Esophagus squamous epithelium (tissue), 5 donors: ENCODE measurements around the gene C12orf57. TPM values are rescaled to one million over a fixed set of nuclear protein-coding genes. Genes with fewer than 3 reads are reported as not detected.
A peak's percentile ranks its signal among the peaks of the same experiment; 100 is the strongest.

Source experiments
- DNase-seq: peaks from one replicate; lab custom pipeline; 2025; lab: John Stamatoyannopoulos, UW
- H3K27ac ChIP-seq, 4 donors: fragments of 200-600 bp; sonication (generic); one replicate each; pipeline ENCODE4 v1.5.1; 2016 to 2019; ENCODE audit warnings: mild to moderate bottlenecking in 1 of 4
- H3K27me3 ChIP-seq, 4 donors: fragments of 200-600 bp; sonication (generic); 1 replicate in 3 of 4; 2 replicates in 1 of 4; pipeline versions ENCODE4 v1.5.1 to v1.6.0; 2017 to 2021; ENCODE audit warnings: antibody characterized with exemption in 1 of 4
- H3K36me3 ChIP-seq, 3 donors: fragments of 200-600 bp; sonication (generic); one replicate each; pipeline ENCODE4 v1.5.1; 2016 to 2019
- H3K4me1 ChIP-seq, 3 donors: fragments of 200-600 bp; sonication (generic); one replicate each; pipeline ENCODE4 v1.5.1; 2017 to 2019
- H3K4me3 ChIP-seq, 4 donors: fragments of 200-600 bp; sonication (generic); 1 replicate in 3 of 4; 2 replicates in 1 of 4; pipeline ENCODE4 v1.5.1; 2016 to 2019; ENCODE audit warnings: mild to moderate bottlenecking in 2 of 4, moderate library complexity in 1 of 4
- H3K9me3 ChIP-seq, 3 donors: fragments of 200-600 bp; sonication (generic); one replicate each; pipeline ENCODE4 v1.5.1; 2016 to 2019
- CTCF ChIP-seq, 6 experiments: fragments of 450-650 bp in 4 of 6; fragments of 200-600 bp in 2 of 6; sonication (generic) in 2 of 6; IDR thresholded peaks; one replicate each; pipeline ENCODE4 v1.5.1; 2016 to 2019; ENCODE audit warnings: antibody characterized with exemption in 6 of 6, mild to moderate bottlenecking in 4 of 6, moderate library complexity in 4 of 6
- POLR2A ChIP-seq, 4 donors: fragments of 450-650 bp; IDR thresholded peaks; one replicate each; pipeline ENCODE4 v1.6.1; 2017; ENCODE audit warnings: antibody characterized with exemption in 4 of 4, mild to moderate bottlenecking in 4 of 4, moderate library complexity in 3 of 4
- WGBS, 2 donors: methylation state at CpG; one replicate each; pipeline ENCODE4 v1.1.5; 2018; 5-methylcytosine and 5-hydroxymethylcytosine counted together
- intact Hi-C: fragments of 100-400 bp; cut with DNase I; formaldehyde crosslinking; loops from one replicate; pipeline ENCODE4 v1.15.0; 2022
- total RNA-seq, 4 donors: library from RNA; depleted of rRNA; stranded (reverse); fragments of >200 nt; gene quantifications; one replicate each; pipeline ENCODE4 v1.1.0, GENCODE V29; 2016
- donor health status: DM: yes; HTN: yes; CAD: no.

Gene C12orf57
- total RNA-seq, 4 donors from 2014 or later: 110 to 377 (median 156) TPM

GRCh38 chr12:6934110-6934509, 9.7 kb upstream of the C12orf57 start:
- Histone ChIP-seq H3K27ac (peak overlapping the region; percentile 22 to 96 (median 94)), H3K27me3 (no peaks in the 10 kb centered on the region), H3K36me3 (peaks cover 13 to 44% (median 18%) of the 10 kb centered on the region in 3 donors), H3K4me3 (no peak overlapping the region), H3K9me3 (no peaks in the 10 kb centered on the region), H3K4me1 (peaks cover 41 to 97% (median 57%) of the 10 kb centered on the region in 3 donors)
- no peak for TF ChIP-seq CTCF (IDR thresholded peaks at IDR 0.05)
- no peak for TF ChIP-seq POLR2A (IDR thresholded peaks at IDR 0.05)
- intact Hi-C loops: no loop called here
- WGBS, 2 donors: 33 to 38% methylated on average over 8 of the region's 8 CpGs
- DNase-seq: no peak

GRCh38 chr12:6935371-6936193, 8.2 kb upstream of the C12orf57 start:
- H3K36me3 ChIP-seq: peaks cover 13 to 58% (median 18%) of the 10 kb centered on the region in 3 donors
- H3K9me3 ChIP-seq: no peaks in the 10 kb centered on the region
- H3K27ac ChIP-seq: peak overlapping the region in 3 of 4 donors; percentile 93 to 96 (median 95)
- peaks cover 27 to 87% (median 42%) of the 10 kb centered on the region in 3 donors for H3K4me1 ChIP-seq
- no peak for DNase-seq
- intact Hi-C loops: no loop called here
- TF ChIP-seq CTCF (IDR thresholded peaks at IDR 0.05): no peak
- TF ChIP-seq POLR2A (IDR thresholded peaks at IDR 0.05): no peak
- no peak overlapping the region for H3K4me3 ChIP-seq
- H3K27me3 ChIP-seq: no peaks in the 10 kb centered on the region
- 52 to 61% methylated on average over 11 to 14 of the region's 14 CpGs for WGBS, 2 donors

GRCh38 chr12:6936194-6936635, 7.6 kb upstream of the C12orf57 start:
- TF ChIP-seq CTCF (IDR thresholded peaks at IDR 0.05) (no peak), POLR2A (IDR thresholded peaks at IDR 0.05) (no peak)
- Histone ChIP-seq H3K36me3 (peaks cover 13 to 65% (median 24%) of the 10 kb centered on the region in 3 donors), H3K4me1 (peaks cover 23 to 87% (median 36%) of the 10 kb centered on the region in 3 donors), H3K27me3 (no peaks in the 10 kb centered on the region), H3K9me3 (no peaks in the 10 kb centered on the region), H3K27ac (peak overlapping the region in 3 of 4 donors; percentile 93 to 96 (median 95)), H3K4me3 (no peak overlapping the region)
- WGBS, 2 donors: 84 to 89% methylated on average over 2 to 3 of the region's 3 CpGs
- intact Hi-C loops: no loop called here
- DNase-seq: no peak

- no peak for DNase-seq
- intact Hi-C loops: no loop called here
- Histone ChIP-seq H3K9me3 (no peaks in the 10 kb centered on the region), H3K36me3 (peaks cover 19 to 71% (median 29%) of the 10 kb centered on the region in 3 donors), H3K27ac (peak overlapping the region; percentile 88 to 96 (median 94)), H3K27me3 (no peaks in the 10 kb centered on the region), H3K4me3 (peak overlapping the region; percentile 47 to 79 (median 69)), H3K4me1 (peaks cover 23 to 87% (median 35%) of the 10 kb centered on the region in 3 donors)
- WGBS, 2 donors: 34 to 66% methylated on average over 7 to 15 of the region's 36 CpGs
- no peak for TF ChIP-seq POLR2A (IDR thresholded peaks at IDR 0.05)
- TF ChIP-seq CTCF (IDR thresholded peaks at IDR 0.05): no peak
These were observed 7.0 kb upstream of the C12orf57 start for GRCh38 chr12:6936636-6937480.
